ENCODE results near the gene PODXL2. TPM values are rescaled to one million over a fixed set of nuclear protein-coding genes. Genes with fewer than 3 reads are reported as not detected.

PODXL2 gene
- total RNA-seq, 1 donor: 0.86 TPM

GRCh38 chr3:127712881-127713771 is 84.1 kb downstream of the PODXL2 start:
- TF ChIP-seq CTCF (IDR thresholded peaks at IDR 0.05; ENCODE audit: insufficient read depth, low read depth, low read length): no peak
- no peak for DNase-seq (ENCODE audit: low read depth)

GRCh38 chr3:127714125-127714571 is 85.2 kb downstream of the PODXL2 start:
- no peak for DNase-seq (ENCODE audit: low read depth)
- no peak for TF ChIP-seq CTCF (IDR thresholded peaks at IDR 0.05; ENCODE audit: insufficient read depth, low read depth, low read length)
- H3K4me3 ChIP-seq (ENCODE audit: low read depth, low read length): no peak overlapping the region

More at GRCh38 chr3:127712881-127713771, 84.1 kb downstream of the PODXL2 start:
- no peak overlapping the region for H3K4me3 ChIP-seq (ENCODE audit: low read depth, low read length)

GRCh38 chr3:127714866-127715265 is 85.9 kb downstream of the PODXL2 start:
- DNase-seq (ENCODE audit: low read depth): no peak
- TF ChIP-seq CTCF (IDR thresholded peaks at IDR 0.05; ENCODE audit: insufficient read depth, low read depth, low read length): no peak
- H3K4me3 ChIP-seq (ENCODE audit: low read depth, low read length): no peak overlapping the region

- TF ChIP-seq CTCF (IDR thresholded peaks at IDR 0.05; ENCODE audit: insufficient read depth, low read depth, low read length): no peak
- no peak for DNase-seq (ENCODE audit: low read depth)
- H3K4me3 ChIP-seq (ENCODE audit: low read depth, low read length): no peak overlapping the region
Observed at GRCh38 chr3:127715532-127715931, 86.5 kb downstream of the PODXL2 start.

GRCh38 chr3:127716384-127716783 is 87.4 kb downstream of the PODXL2 start:
- no peak for TF ChIP-seq CTCF (IDR thresholded peaks at IDR 0.05; ENCODE audit: insufficient read depth, low read depth, low read length)
- H3K4me3 ChIP-seq (ENCODE audit: low read depth, low read length): no peak overlapping the region
- no peak for DNase-seq (ENCODE audit: low read depth)

- no peak overlapping the region for H3K4me3 ChIP-seq (ENCODE audit: low read depth, low read length)
- no peak for TF ChIP-seq CTCF (IDR thresholded peaks at IDR 0.05; ENCODE audit: insufficient read depth, low read depth, low read length)
- DNase-seq (ENCODE audit: low read depth): no peak
Observed at GRCh38 chr3:127717357-127718244, 88.6 kb downstream of the PODXL2 start.

All from fibroblast of villous mesenchyme (primary cell).